ENCODE measurements around the gene PRDM16.

GRCh38 chr1:3276341-3276800 is 207.4 kb downstream of the PRDM16 start:
- TF ChIP-seq CTCF (IDR thresholded peaks at IDR 0.05) (no peak), POLR2A (IDR thresholded peaks at IDR 0.05) (no peak)

All from uterus (tissue), 2 donors.